Duodenal mucosa (tissue), 2 donors: ENCODE data around the gene ACTR2.
A peak's percentile ranks its signal among the peaks of the same experiment; 100 is the strongest.
"Not testable (repeated sequence)": the region's sequence is repeated elsewhere in the genome, so short reads cannot be mapped to it uniquely, and the experiment has no call there.

Experiments used
- H3K27ac ChIP-seq: one replicate; pipeline ENCODE4 v1.7.0; 2013; ENCODE audit warnings: low read depth, low read length
- H3K27me3 ChIP-seq, 2 donors: one replicate each; pipeline ENCODE4 v1.7.0; 2013; ENCODE audit warnings: low read length in 2 of 2, control low read depth in 1 of 2; ENCODE audit not compliant: insufficient read depth in 2 of 2, control insufficient read depth in 1 of 2
- H3K36me3 ChIP-seq, 2 donors: one replicate each; pipeline ENCODE4 v1.7.0; 2013; ENCODE audit warnings: low read length in 2 of 2, control low read depth in 1 of 2; ENCODE audit not compliant: insufficient read depth in 2 of 2, control insufficient read depth in 1 of 2
- H3K4me1 ChIP-seq, 2 donors: one replicate each; pipeline ENCODE4 v1.7.0; 2013; ENCODE audit warnings: low read length in 2 of 2, control low read depth in 1 of 2; ENCODE audit not compliant: insufficient read depth in 2 of 2, control insufficient read depth in 1 of 2
- H3K4me3 ChIP-seq, 2 donors: one replicate each; pipeline ENCODE4 v1.7.0; 2013; ENCODE audit warnings: low read length in 2 of 2, low read depth in 1 of 2
- H3K9ac ChIP-seq, 2 donors: one replicate each; pipeline ENCODE4 v1.7.0; 2013; ENCODE audit warnings: low read length in 2 of 2, low read depth in 1 of 2
- H3K9me3 ChIP-seq, 2 donors: one replicate each; pipeline ENCODE4 v1.7.0; 2013; ENCODE audit warnings: low read length in 2 of 2, control low read depth in 1 of 2; ENCODE audit not compliant: control insufficient read depth in 1 of 2

ACTR2 gene

GRCh38 chr2:65305934-65306333, 78.3 kb downstream of the ACTR2 start:
- peaks cover 13% of the 10 kb centered on the region in 2 donors for H3K4me1 ChIP-seq
- H3K27ac ChIP-seq, result no peak overlapping the region
- H3K9me3 ChIP-seq, result no peaks in the 10 kb centered on the region
- H3K9ac ChIP-seq, result no peak overlapping the region
- H3K36me3 ChIP-seq, result peaks cover 0 to 4% of the 10 kb centered on the region in 2 donors
- H3K4me3 ChIP-seq, result no peak overlapping the region
- no peaks in the 10 kb centered on the region for H3K27me3 ChIP-seq

GRCh38 chr2:65309699-65310098, 82.1 kb downstream of the ACTR2 start:
- Histone ChIP-seq H3K27me3 (no peaks in the 10 kb centered on the region), H3K9ac (no peak overlapping the region), H3K4me3 (no peak overlapping the region), H3K36me3 (peaks cover 27 to 39% of the 10 kb centered on the region in 2 donors), H3K27ac (no peak overlapping the region), H3K4me1 (peaks cover 3 to 5% of the 10 kb centered on the region in 2 donors), H3K9me3 (no peaks in the 10 kb centered on the region)

GRCh38 chr2:65311049-65311448, 83.4 kb downstream of the ACTR2 start:
- H3K27ac ChIP-seq, result no peak overlapping the region
- H3K36me3 ChIP-seq, result peaks cover 27 to 45% of the 10 kb centered on the region in 2 donors
- no peak overlapping the region for H3K9ac ChIP-seq
- no peak overlapping the region for H3K4me3 ChIP-seq
- H3K9me3 ChIP-seq, result no peaks in the 10 kb centered on the region
- H3K27me3 ChIP-seq, result no peaks in the 10 kb centered on the region
- H3K4me1 ChIP-seq, result peaks cover 3 to 5% of the 10 kb centered on the region in 2 donors

DNA sequence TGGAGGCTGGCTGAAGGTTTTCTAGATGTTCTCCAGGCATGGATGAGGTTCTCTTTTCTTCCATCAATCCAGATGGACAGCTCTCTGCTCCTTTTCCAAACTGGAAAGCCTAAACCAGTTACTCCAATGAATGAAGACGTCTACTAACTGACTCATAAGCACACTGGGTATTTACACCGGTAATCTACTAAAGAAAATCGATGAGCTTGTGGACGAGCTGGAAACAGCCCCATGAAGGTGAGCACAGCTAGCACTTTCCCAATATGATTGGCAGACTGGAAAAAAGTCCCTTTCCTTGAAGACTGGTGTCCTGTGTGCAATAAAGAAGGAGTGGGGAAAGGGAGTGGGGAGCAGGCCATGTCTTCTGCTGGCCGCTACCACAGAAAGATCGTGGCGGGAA, 84.0 kb downstream of the ACTR2 start:
- Histone ChIP-seq H3K9me3 (no peaks in the 10 kb centered on the region), H3K9ac (no peak overlapping the region), H3K36me3 (peaks cover 27 to 50% of the 10 kb centered on the region in 2 donors), H3K4me1 (peaks cover 3 to 5% of the 10 kb centered on the region in 2 donors), H3K4me3 (no peak overlapping the region), H3K27me3 (no peaks in the 10 kb centered on the region), H3K27ac (no peak overlapping the region)

DNA sequence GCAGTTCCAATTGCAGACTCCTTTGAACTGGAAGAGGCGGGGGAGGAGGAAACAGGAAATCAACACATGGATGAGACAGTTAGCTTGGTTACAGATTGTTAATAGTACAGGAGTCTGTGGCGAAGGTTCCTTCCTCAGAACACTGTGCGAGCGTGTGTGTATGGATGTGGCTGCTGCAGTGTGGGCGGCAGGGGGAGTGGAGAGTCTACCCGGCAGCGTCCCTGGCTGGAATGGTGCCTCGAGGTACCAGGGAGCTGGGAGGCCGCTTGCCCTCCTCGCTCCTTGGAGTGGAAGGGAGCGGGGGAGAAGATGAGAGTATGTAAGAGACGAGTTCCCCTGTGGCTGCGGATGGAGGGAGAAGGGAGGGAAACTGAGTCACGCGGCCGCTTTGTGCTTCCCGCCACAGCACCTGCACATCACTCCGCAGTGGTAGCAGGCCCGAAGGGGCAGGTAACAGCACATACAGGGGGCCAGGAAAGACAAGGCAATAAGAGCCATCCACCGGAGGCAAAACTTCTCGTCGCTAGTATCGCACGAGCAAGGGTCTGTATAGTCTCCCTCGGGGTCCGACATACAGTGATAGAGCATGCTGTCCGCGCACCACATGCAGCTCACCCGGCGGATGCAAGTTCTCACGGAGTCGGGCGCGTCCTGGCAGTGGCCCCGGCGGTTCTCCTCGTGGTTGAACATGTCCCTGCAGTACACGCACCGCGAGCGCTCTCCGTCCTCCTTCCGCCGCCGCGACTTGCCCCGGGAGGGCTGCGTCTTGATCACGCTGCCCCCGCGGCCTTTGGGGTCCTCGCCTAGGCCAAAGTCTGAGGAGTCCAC, 85.7 kb downstream of the ACTR2 start:
- Histone ChIP-seq H3K36me3 (peaks cover 27 to 53% of the 10 kb centered on the region in 2 donors), H3K4me3 (no peak overlapping the region), H3K27ac (no peak overlapping the region), H3K9ac (no peak overlapping the region), H3K4me1 (peaks cover 3 to 5% of the 10 kb centered on the region in 2 donors), H3K27me3 (no peaks in the 10 kb centered on the region), H3K9me3 (no peaks in the 10 kb centered on the region)

GRCh38 chr2:65313954-65314256, 86.3 kb downstream of the ACTR2 start:
- Histone ChIP-seq H3K4me1 (peaks cover 3 to 5% of the 10 kb centered on the region in 2 donors), H3K27ac (no peak overlapping the region), H3K36me3 (peaks cover 27 to 53% of the 10 kb centered on the region in 2 donors), H3K9ac (no peak overlapping the region), H3K9me3 (no peaks in the 10 kb centered on the region), H3K4me3 (no peak overlapping the region), H3K27me3 (no peaks in the 10 kb centered on the region)

GRCh38 chr2:65314801-65315441, 87.3 kb downstream of the ACTR2 start:
- no peak overlapping the region for H3K4me3 ChIP-seq
- no peaks in the 10 kb centered on the region for H3K27me3 ChIP-seq
- H3K9ac ChIP-seq, result no peak overlapping the region
- peaks cover under 1 to 5% of the 10 kb centered on the region in 2 donors for H3K4me1 ChIP-seq
- peaks cover 27 to 50% of the 10 kb centered on the region in 2 donors for H3K36me3 ChIP-seq
- no peak overlapping the region for H3K27ac ChIP-seq
- no peaks in the 10 kb centered on the region for H3K9me3 ChIP-seq

GRCh38 chr2:65316072-65316471, 88.4 kb downstream of the ACTR2 start:
- Histone ChIP-seq H3K36me3 (peaks cover 27 to 49% of the 10 kb centered on the region in 2 donors), H3K4me3 (no peak overlapping the region), H3K4me1 (peaks cover 11 to 13% of the 10 kb centered on the region in 2 donors), H3K9ac (peak overlapping the region in 1 of 2 donors; percentile 16), H3K27me3 (no peaks in the 10 kb centered on the region), H3K9me3 (no peaks in the 10 kb centered on the region), H3K27ac (no peak overlapping the region)

DNA sequence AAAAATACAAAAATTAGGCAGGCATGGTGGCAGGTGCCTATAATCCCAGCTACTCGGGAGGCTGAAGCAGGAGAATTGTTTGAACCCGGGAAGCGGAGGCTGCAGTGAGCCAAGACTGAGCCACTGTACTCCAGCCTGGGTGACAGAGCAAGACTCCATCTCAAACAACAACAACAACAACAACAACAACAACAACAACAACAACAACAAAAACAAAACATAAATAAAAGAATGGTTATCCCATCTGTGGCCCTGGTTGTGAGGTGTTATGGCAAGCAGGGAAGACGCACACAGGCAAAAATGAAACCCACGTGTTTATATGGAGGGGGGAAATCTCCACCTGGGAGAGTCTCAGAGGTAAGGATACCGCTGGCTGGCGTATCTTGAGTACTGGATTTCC, 89.7 kb downstream of the ACTR2 start:
- not testable (repeated sequence) for H3K27ac ChIP-seq, H3K4me3 ChIP-seq, H3K9ac ChIP-seq, H3K27me3 ChIP-seq, H3K9me3 ChIP-seq
- Histone ChIP-seq H3K4me1 (peaks cover 12 to 13% of the 10 kb centered on the region in 2 donors), H3K36me3 (peaks cover 17 to 38% of the 10 kb centered on the region in 2 donors)

DNA sequence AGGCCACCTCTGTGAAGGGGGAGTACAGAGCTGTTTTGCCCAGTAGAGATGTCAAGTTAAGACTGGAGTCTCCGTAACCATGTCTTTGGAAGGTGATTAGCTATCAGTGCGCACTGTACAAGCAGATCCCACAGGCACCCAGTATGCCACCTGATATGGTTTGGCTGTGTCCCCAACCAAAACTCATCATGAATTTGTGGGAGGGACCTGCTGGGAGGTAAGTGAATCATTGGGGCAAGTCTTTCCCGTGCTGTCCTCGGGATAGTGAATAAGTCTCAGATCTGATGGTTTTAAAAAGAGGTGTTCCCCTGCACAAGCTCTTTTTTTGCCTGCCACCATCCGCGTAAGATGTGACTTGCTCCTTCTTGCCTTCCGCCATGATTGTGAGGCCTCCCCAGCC, 90.2 kb downstream of the ACTR2 start:
- Histone ChIP-seq H3K9me3 (no peaks in the 10 kb centered on the region), H3K27ac (no peak overlapping the region), H3K36me3 (peaks cover 15 to 33% of the 10 kb centered on the region in 2 donors), H3K4me1 (peaks cover 12 to 13% of the 10 kb centered on the region in 2 donors), H3K4me3 (no peak overlapping the region), H3K9ac (no peak overlapping the region), H3K27me3 (no peaks in the 10 kb centered on the region)
